Endothelial cell of umbilical vein (primary cell): ENCODE data around the gene CSE1L. TPM values are rescaled to one million over a fixed set of nuclear protein-coding genes. Genes with fewer than 3 reads are reported as not detected.

Source experiments
- BruUV-seq: library from RNA; stranded (reverse); fragments of 400-500 nt; replicated peaks from 2 replicates; lab custom pipeline; 2021; lab: Mats Ljungman, UMichigan
- CTCF ChIA-PET: fragments of 300-600, 350-600 bp; sonication (Branson Sonifier 250); formaldehyde crosslinking; loops from one replicate; lab custom pipeline; 2021; ENCODE audit warnings: antibody characterized with exemption, inconsistent platforms; lab: Charles Lee
- POLR2A ChIA-PET: fragments of 300-600, 350-600 bp; sonication (Branson Sonifier 250); formaldehyde crosslinking; loops from one replicate; lab custom pipeline; 2021; ENCODE audit warnings: antibody characterized with exemption, inconsistent platforms; lab: Charles Lee
- DNase-seq: peaks from one replicate; pipeline ENCODE4 v3.0.0-alpha.2; 2011; ENCODE audit warnings: low read depth, low spot score
- FAIRE-seq: peaks from 2 replicates; lab custom pipeline; 2011; peaks lifted over from hg19 to GRCh38; lab: Jason Lieb, UNC
- H2AFZ ChIP-seq: 2 replicates; pipeline ENCODE4 v1.6.0; 2012; ENCODE audit warnings: low read depth, low read length, control low read depth, inconsistent platforms
- H3K27ac ChIP-seq: 2 replicates; pipeline ENCODE4 v1.5.1; 2011; ENCODE audit warnings: low read depth, mild to moderate bottlenecking, control low read depth, low read length, moderate library complexity; ENCODE audit not compliant: insufficient read depth
- H3K27me3 ChIP-seq, 2 experiments: 2 replicates each; pipeline versions ENCODE4 v1.6.0 to v1.6.1; 2011; ENCODE audit warnings: low read length in 2 of 2, mixed read lengths in 1 of 2; ENCODE audit not compliant: control insufficient read depth in 2 of 2, insufficient read depth in 2 of 2
- H3K36me3 ChIP-seq, 2 experiments: 2 replicates in 1 of 2; 3 replicates in 1 of 2; pipeline ENCODE4 v1.5.1; 2011; ENCODE audit warnings: low read length in 2 of 2, mild to moderate bottlenecking in 1 of 2, moderate library complexity in 1 of 2; ENCODE audit not compliant: control insufficient read depth in 2 of 2, insufficient read depth in 2 of 2; ENCODE audit errors: extremely low read depth in 1 of 2
- H3K4me1 ChIP-seq: 3 replicates; pipeline ENCODE4 v1.5.1; 2011; ENCODE audit warnings: mild to moderate bottlenecking, low read length; ENCODE audit not compliant: control insufficient read depth, insufficient read depth; ENCODE audit errors: extremely low read depth
- H3K4me2 ChIP-seq: 2 replicates; pipeline ENCODE4 v1.6.1; 2011; ENCODE audit warnings: low read length, control low read depth, mixed read lengths; ENCODE audit not compliant: insufficient read depth
- H3K4me3 ChIP-seq, 3 experiments: fragments of 200-600 bp in 1 of 3; sonication (generic), shearing (Covaris generic) in 1 of 3; replicated peaks in 1 of 3; 2 replicates each; pipeline ENCODE4 v1.5.1; 2011 to 2016; ENCODE audit warnings: control low read depth in 3 of 3, low read length in 3 of 3, mild to moderate bottlenecking in 2 of 3, inconsistent platforms in 1 of 3, low read depth in 1 of 3, moderate library complexity in 1 of 3; ENCODE audit not compliant: insufficient read depth in 1 of 3
- H3K79me2 ChIP-seq: 2 replicates; pipeline ENCODE4 v1.6.0; 2012; ENCODE audit warnings: low read length, inconsistent platforms; ENCODE audit not compliant: control insufficient read depth, insufficient read depth
- H3K9ac ChIP-seq: replicated peaks from 2 replicates; pipeline ENCODE3; 2011; ENCODE audit warnings: low read length, control low read depth; ENCODE audit not compliant: insufficient read depth; ENCODE audit errors: extremely low read depth
- H3K9me1 ChIP-seq: replicated peaks from 3 replicates; pipeline ENCODE4 v1.6.0; 2011; ENCODE audit warnings: mild to moderate bottlenecking, low read length; ENCODE audit not compliant: control insufficient read depth, insufficient read depth; ENCODE audit errors: extremely low read depth
- H3K9me3 ChIP-seq: replicated peaks from 2 replicates; pipeline ENCODE4 v1.5.1; 2012; ENCODE audit warnings: low read length, inconsistent platforms; ENCODE audit not compliant: control insufficient read depth, insufficient read depth
- H4K20me1 ChIP-seq: replicated peaks from 2 replicates; pipeline ENCODE3; 2011; ENCODE audit warnings: mild to moderate bottlenecking, low read length; ENCODE audit not compliant: control insufficient read depth, insufficient read depth; ENCODE audit errors: extremely low read depth
- CTCF ChIP-seq, 2 donors: IDR thresholded peaks; 1 replicate in 1 of 2; 2 replicates in 1 of 2; pipeline ENCODE4 v1.5.1; 2011; ENCODE audit warnings: low read length in 2 of 2, mild to moderate bottlenecking in 2 of 2, moderate library complexity in 2 of 2, control low read depth in 1 of 2, inconsistent platforms in 1 of 2, low read depth in 1 of 2; ENCODE audit not compliant: insufficient read depth in 1 of 2; ENCODE audit errors: extremely low read depth in 1 of 2
- EZH2 ChIP-seq: IDR thresholded peaks from 2 replicates; pipeline ENCODE4 v1.6.1; 2012; ENCODE audit warnings: borderline replicate concordance, low read depth, mild to moderate bottlenecking, moderate library complexity, low read length, inconsistent platforms; ENCODE audit not compliant: severe bottlenecking
- FOS ChIP-seq: IDR thresholded peaks from 2 replicates; pipeline ENCODE4 v1.6.1; 2011; ENCODE audit warnings: mild to moderate bottlenecking, low read length, moderate library complexity, borderline replicate concordance; ENCODE audit not compliant: insufficient read depth
- GATA2 ChIP-seq: IDR thresholded peaks from 2 replicates; pipeline ENCODE4 v1.7.0; 2011; ENCODE audit warnings: low read depth, mild to moderate bottlenecking, moderate library complexity, mixed read lengths, low read length; ENCODE audit not compliant: insufficient read length, insufficient read depth
- JUN ChIP-seq: IDR thresholded peaks from 2 replicates; pipeline ENCODE4 v1.6.1; 2011; ENCODE audit warnings: borderline replicate concordance, low read depth; ENCODE audit not compliant: insufficient read length, insufficient read depth
- MYC ChIP-seq: IDR thresholded peaks from one replicate; pipeline ENCODE4 v1.6.1; 2011; ENCODE audit warnings: mild to moderate bottlenecking, low read depth, low read length
- POLR2A ChIP-seq: IDR thresholded peaks from 2 replicates; pipeline ENCODE4 v1.6.1; 2012; ENCODE audit warnings: low read depth, mild to moderate bottlenecking, control low read depth, low read length
- POLR2AphosphoS5 ChIP-seq: IDR thresholded peaks from 2 replicates; pipeline ENCODE4 v1.6.1; 2012; ENCODE audit warnings: low read depth, mild to moderate bottlenecking, control low read depth, low read length, moderate library complexity; ENCODE audit not compliant: insufficient read depth
- dilution Hi-C: fragments of 300-500 bp; cut with MboI; formaldehyde crosslinking; loops from one replicate; pipeline ENCODE4 v1.15.0; 2019; ENCODE audit warnings: low sequenced_read_pairs; ENCODE audit not compliant: extremely low pct_ligation_motif_present
- intact Hi-C: fragments of 100-400 bp; cut with micrococcal nuclease; formaldehyde crosslinking; loops from one replicate; pipeline ENCODE4 v1.10.0; 2022
- polyA plus RNA-seq, 4 experiments: library from polyadenylated mRNA; depleted of rRNA in 3 of 4; stranded (reverse) in 3 of 4; unstranded in 1 of 4; fragments of >200 nt; gene quantifications; 2 replicates each; pipeline versions ENCODE4 v1.2.1 to v1.2.3, GENCODE V29; 2011 to 2012; ENCODE audit warnings: missing spikeins in 1 of 4
- total RNA-seq: library from RNA; stranded (reverse); gene quantifications from 2 replicates; pipeline ENCODE4 v1.2.3, GENCODE V29; 2021
- TF ChIP-seq, protein P1 (sequence below): IDR thresholded peaks from 2 replicates; pipeline ENCODE4 v1.6.1; 2011; ENCODE audit not compliant: insufficient read depth, insufficient read length

CSE1L gene
- total and polyA plus RNA-seq, 2 donors (not counting 3 experiments of a cell fraction or from before 2014, with no cell fraction given), result 35.1 to 118 TPM

DNA sequence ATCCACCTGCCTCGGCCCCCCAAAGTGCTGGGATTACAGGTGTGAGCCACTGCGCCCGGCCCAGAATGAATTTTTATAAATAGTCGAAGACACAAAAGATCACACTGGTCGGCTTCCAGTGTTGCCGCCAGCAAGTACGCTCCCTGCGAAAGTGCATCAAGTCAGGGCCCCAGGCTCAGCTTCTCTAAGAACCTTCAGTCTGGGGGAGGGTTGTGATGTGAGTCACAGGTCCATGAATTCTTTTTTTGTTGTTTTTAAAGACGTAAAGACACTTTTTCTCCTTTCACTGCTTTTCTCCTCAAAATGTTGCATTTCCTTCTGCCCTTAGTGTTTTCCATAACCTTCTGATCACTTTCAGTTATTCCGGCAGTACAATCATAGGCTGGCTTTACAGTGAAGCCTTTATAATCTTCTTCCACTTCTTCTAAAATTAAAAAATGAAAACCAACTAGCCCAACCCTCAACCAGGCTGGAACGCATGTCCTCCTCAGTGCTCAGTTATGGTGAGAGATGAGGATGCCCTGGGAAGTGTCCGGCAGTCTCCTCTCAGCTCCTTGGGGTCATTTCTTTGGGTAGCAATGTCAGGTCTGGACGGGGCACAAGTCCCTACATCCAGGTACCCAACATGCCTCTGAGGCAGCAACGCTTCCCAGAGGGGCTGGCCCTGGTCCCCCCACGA is 66.6 kb downstream of the CSE1L start:
- Histone ChIP-seq H3K9me3 (no peaks in the 10 kb centered on the region), H2AFZ (no peak overlapping the region), H3K4me1 (no peaks in the 10 kb centered on the region), H3K4me2 (no peak overlapping the region), H3K4me3 (no peak overlapping the region), H3K79me2 (no peaks in the 10 kb centered on the region), H3K9ac (no peak overlapping the region), H3K27me3 (no peaks in the 10 kb centered on the region), H3K36me3 (peaks cover 7 to 30% of the 10 kb centered on the region in 2 experiments), H4K20me1 (no peaks in the 10 kb centered on the region), H3K9me1 (no peaks in the 10 kb centered on the region), H3K27ac (no peak overlapping the region)
- POLR2A ChIA-PET, result no interaction called here
- TF ChIP-seq POLR2AphosphoS5 (no peak), JUN (no peak), FOS (no peak), GATA2 (no peak), CTCF (IDR thresholded peaks at IDR 0.05; ENCODE audit: extremely low read depth in 1 of 2, insufficient read depth in 1 of 2, low read depth in 1 of 2, low read length in 2 of 2) (no peak), MYC (no peak), POLR2A (no peak), EZH2 (no peak)
- TF ChIP-seq, protein P1, sequence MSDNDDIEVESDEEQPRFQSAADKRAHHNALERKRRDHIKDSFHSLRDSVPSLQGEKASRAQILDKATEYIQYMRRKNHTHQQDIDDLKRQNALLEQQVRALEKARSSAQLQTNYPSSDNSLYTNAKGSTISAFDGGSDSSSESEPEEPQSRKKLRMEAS, result no peak
- CTCF ChIA-PET, result no interaction called here
- DNase-seq (no peak), FAIRE-seq (no peak)
- dilution Hi-C loops, result no loop called here
- intact Hi-C loops, result no loop called here
- no TSS peak for BruUV-seq
